ENCODE results near the gene ABCB8. TPM values are rescaled to one million over a fixed set of nuclear protein-coding genes. Genes with fewer than 3 reads are reported as not detected.

Gene ABCB8
- total and polyA plus RNA-seq, 11 donors: 13.6 to 34.5 (median 26.0) TPM

DNA sequence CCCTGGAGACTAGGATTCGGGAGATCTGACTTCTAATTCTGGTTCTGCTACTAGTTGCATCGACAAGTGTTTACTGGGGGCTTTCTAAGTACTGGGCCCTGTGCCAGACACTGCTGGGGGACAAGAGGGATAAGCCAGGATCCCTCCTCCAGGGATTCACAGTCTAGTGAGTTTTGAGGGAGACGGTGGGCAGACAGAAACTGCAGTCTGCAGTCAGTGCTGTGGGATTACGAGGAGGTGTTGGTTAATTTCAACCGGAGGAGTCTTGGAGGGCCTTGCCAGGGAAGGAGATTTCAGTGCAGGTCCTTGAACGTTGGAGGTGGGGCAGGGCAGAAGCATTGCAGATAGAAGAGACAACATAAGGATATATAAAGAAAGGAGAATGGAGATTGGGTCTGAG, 46.6 kb upstream of the ABCB8 start:
- WGBS, 4 donors: 49 to 69% (median 57%) methylated on average over 5 to 6 of the region's 6 CpGs
- intact Hi-C loops (cut with DNase I): loop anchor here in 2 of 10 donors (10.0 kb wide), 1 partner anchor 197 kb away; no protein-coding TSS in a partner anchor
- Histone ChIP-seq H3K4me3 (no peak overlapping the region), H3K36me3 (no peaks in the 10 kb centered on the region), H3K27ac (no peak overlapping the region), H3K4me1 (peaks cover 0 to 35% (median 12%) of the 10 kb centered on the region in 12 donors), H3K27me3 (peaks cover 0 to 51% (median 8%) of the 10 kb centered on the region in 9 donors), H3K9me3 (no peaks in the 10 kb centered on the region)
- ATAC-seq: no peak
- no peak for TF ChIP-seq POLR2A (IDR thresholded peaks at IDR 0.05)
- TF ChIP-seq, protein P1, sequence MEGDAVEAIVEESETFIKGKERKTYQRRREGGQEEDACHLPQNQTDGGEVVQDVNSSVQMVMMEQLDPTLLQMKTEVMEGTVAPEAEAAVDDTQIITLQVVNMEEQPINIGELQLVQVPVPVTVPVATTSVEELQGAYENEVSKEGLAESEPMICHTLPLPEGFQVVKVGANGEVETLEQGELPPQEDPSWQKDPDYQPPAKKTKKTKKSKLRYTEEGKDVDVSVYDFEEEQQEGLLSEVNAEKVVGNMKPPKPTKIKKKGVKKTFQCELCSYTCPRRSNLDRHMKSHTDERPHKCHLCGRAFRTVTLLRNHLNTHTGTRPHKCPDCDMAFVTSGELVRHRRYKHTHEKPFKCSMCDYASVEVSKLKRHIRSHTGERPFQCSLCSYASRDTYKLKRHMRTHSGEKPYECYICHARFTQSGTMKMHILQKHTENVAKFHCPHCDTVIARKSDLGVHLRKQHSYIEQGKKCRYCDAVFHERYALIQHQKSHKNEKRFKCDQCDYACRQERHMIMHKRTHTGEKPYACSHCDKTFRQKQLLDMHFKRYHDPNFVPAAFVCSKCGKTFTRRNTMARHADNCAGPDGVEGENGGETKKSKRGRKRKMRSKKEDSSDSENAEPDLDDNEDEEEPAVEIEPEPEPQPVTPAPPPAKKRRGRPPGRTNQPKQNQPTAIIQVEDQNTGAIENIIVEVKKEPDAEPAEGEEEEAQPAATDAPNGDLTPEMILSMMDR (IDR thresholded peaks at IDR 0.05): no peak
- DNase-seq: peak in 1 of 5 donors; percentile 13

DNA sequence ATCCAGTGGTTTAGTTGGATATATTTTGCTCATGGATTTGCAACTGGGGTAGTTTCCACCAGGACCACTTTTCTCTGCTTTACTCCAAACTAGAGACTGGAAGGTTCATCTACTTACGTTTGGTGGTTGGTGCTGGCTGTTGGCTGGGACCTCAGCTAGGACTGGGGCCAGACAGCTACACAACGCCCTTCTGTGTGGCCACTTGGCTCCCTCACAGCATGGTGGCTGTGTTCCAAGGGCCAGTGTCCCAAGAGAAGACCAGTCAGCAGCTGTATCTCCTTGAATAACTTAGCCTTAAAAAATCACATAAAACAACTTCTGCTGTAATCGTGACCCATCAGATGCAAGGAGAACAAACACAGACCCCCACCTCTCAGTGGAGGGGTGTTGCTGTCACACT, 45.9 kb upstream of the ABCB8 start:
- intact Hi-C loops (cut with DNase I): loop anchor here in 2 of 10 donors (10.0 kb wide), 1 partner anchor 198 kb away; no protein-coding TSS in a partner anchor

GRCh38 chr7:150983893-150984368, 44.3 kb upstream of the ABCB8 start:
- intact Hi-C loops (cut with DNase I): loop anchor here in 2 of 10 donors (10.0 kb wide), 1 partner anchor 199 kb away; no protein-coding TSS in a partner anchor

More for the DNA sequence above, 45.9 kb upstream of the ABCB8 start:
- Histone ChIP-seq H3K4me3 (no peak overlapping the region), H3K9me3 (no peaks in the 10 kb centered on the region), H3K4me1 (peaks cover 0 to 30% (median 12%) of the 10 kb centered on the region in 12 donors), H3K27me3 (peaks cover 0 to 44% (median 3%) of the 10 kb centered on the region in 9 donors), H3K36me3 (no peaks in the 10 kb centered on the region), H3K27ac (no peak overlapping the region)
- peak in 1 of 5 donors; percentile 46 for DNase-seq
- TF ChIP-seq, protein P1 (IDR thresholded peaks at IDR 0.05): no peak
- TF ChIP-seq POLR2A (IDR thresholded peaks at IDR 0.05): no peak
- no peak for ATAC-seq
- 19 to 33% (median 22%) methylated on average over 2 to 3 of the region's 3 CpGs for whole genome bisulfite sequencing, 4 donors

DNA sequence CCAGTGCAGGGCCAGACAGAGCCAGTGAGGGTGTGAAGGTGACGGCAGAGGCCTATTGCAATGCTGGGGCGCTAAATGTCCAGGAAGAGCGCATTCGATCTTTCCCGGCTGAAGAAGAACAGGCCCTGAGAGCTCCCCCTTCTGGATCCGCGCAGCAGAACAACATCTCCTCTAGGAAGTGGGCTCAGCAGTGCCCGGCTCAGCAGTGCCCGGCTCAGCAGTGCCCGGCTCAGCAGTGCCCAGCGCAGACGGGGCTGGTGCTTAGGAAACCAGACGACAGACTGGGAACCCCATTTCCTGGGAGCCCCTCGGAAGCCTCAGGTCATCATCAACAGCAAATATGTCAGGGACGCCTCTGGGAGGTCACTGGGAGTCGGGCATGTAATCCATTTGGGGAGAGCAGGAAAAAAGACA, 42.1 kb upstream of the ABCB8 start:
- peaks cover 0 to 5% (median 0%) of the 10 kb centered on the region in 12 donors for H3K9me3 ChIP-seq
- ATAC-seq (peak; percentile 30 to 60 (median 36)), DNase-seq (peak in 4 of 5 donors; percentile 57 to 80 (median 70))
- TF ChIP-seq POLR2A (IDR thresholded peaks at IDR 0.05): no peak
- TF ChIP-seq, protein P1 (IDR thresholded peaks at IDR 0.05): peak; percentile 48 to 74 (median 65)
- 10 to 14% (median 11%) methylated on average over 8 to 16 of the region's 16 CpGs for WGBS, 4 donors
- H3K4me1 ChIP-seq: peaks cover 0 to 34% (median 21%) of the 10 kb centered on the region in 12 donors
- H3K36me3 ChIP-seq: no peaks in the 10 kb centered on the region
- peak overlapping the region in 3 of 12 donors; percentile 14 to 48 (median 22) for H3K27ac ChIP-seq
- H3K4me3 ChIP-seq: no peak overlapping the region
- H3K27me3 ChIP-seq: peaks cover 0 to 15% (median 0%) of the 10 kb centered on the region in 9 donors
- intact Hi-C loops (cut with DNase I): loop anchor here in 8 of 10 donors (1.0 to 10.0 kb wide), 7 partner anchors 23 to 209 kb away; no protein-coding TSS in a partner anchor

More at GRCh38 chr7:150983893-150984368, 44.3 kb upstream of the ABCB8 start:
- no peak for TF ChIP-seq POLR2A (IDR thresholded peaks at IDR 0.05)
- TF ChIP-seq, protein P1 (IDR thresholded peaks at IDR 0.05): no peak
- WGBS, 4 donors: 0 to 5% (median 0%) methylated on average over 2 of the region's 2 CpGs
- Histone ChIP-seq H3K4me1 (peaks cover 0 to 28% (median 15%) of the 10 kb centered on the region in 12 donors), H3K27me3 (peaks cover 0 to 35% (median 0%) of the 10 kb centered on the region in 9 donors), H3K4me3 (no peak overlapping the region), H3K9me3 (no peaks in the 10 kb centered on the region), H3K36me3 (no peaks in the 10 kb centered on the region), H3K27ac (no peak overlapping the region)
- ATAC-seq (no peak), DNase-seq (peak in 1 of 5 donors; percentile 24)

All from heart left ventricle (tissue), 16 donors.